HL-60 (cell line): Measurements from ENCODE around the gene DUSP12.

Experiments used
- CTCF ChIP-seq: IDR thresholded peaks from one replicate; pipeline ENCODE4 v1.5.1; 2011; ENCODE audit warnings: low read length, control low read depth, inconsistent platforms; ENCODE audit not compliant: insufficient read depth
- POLR2AphosphoS5 ChIP-seq: IDR thresholded peaks from 2 replicates; pipeline ENCODE4 v1.6.1; 2012; ENCODE audit warnings: low read depth
- SPI1 ChIP-seq: IDR thresholded peaks from 2 replicates; pipeline ENCODE4 v1.6.1; 2012; ENCODE audit warnings: low read depth, mild to moderate bottlenecking, borderline replicate concordance

GRCh38 chr1:161803181-161803580 lies 53.6 kb downstream of the DUSP12 start:
- TF ChIP-seq CTCF (no peak), SPI1 (no peak), POLR2AphosphoS5 (no peak)
